ENCODE measurements around the gene CDX2. TPM values are rescaled to one million over a fixed set of nuclear protein-coding genes. Genes with fewer than 3 reads are reported as not detected.
"Not testable (repeated sequence)": the region's sequence is repeated elsewhere in the genome, so short reads cannot be mapped to it uniquely, and the experiment has no call there.

The CDX2 gene
- total RNA-seq, 1 experiment from 2014 or later: not detected

DNA sequence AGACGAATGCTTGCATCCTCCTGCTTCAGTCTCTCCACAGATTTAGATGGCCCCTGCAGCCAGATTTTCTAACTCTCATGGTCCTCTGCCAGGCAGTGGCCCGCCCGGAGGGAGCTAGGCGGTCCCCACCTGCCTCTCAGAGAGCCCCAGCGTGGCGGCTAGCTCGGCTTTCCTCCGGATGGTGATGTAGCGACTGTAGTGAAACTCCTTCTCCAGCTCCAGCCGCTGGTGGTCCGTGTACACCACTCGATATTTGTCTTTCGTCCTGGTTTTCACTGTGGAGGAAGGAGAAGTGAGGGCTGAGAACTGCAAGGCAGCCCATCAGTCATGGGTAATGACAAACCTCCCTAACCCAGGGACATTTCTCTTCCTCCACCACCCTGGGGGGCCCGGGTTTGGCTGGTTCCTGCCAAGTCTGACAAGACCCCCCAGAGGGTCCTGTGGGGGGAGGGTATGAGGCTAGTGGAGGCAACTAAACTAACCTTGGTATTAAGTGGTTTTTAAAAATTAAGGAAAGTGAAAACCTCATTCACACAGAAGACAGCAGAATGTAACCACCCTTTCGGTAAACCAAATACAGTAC lies 4.3 kb downstream of the CDX2 start:
- no peak for DNase-seq
- Histone ChIP-seq H3K9ac (ENCODE audit: low read length) (no peak overlapping the region), H3K36me3 (ENCODE audit: insufficient read depth, low read length) (no peaks in the 10 kb centered on the region), H3K4me3 (ENCODE audit: low read length) (no peak overlapping the region), H3K27me3 (ENCODE audit: low read length) (no peaks in the 10 kb centered on the region), H3K9me2 (replicated peaks; ENCODE audit: insufficient read depth, low read length) (no peaks in the 10 kb centered on the region), H4K20me1 (ENCODE audit: insufficient read depth, low read depth, low read length) (no peaks in the 10 kb centered on the region), H3K79me2 (ENCODE audit: low read length) (no peaks in the 10 kb centered on the region), H3K4me2 (ENCODE audit: low read depth, low read length, poor library complexity, severe bottlenecking) (no peak overlapping the region), H3K9me3 (ENCODE audit: low read length) (no peaks in the 10 kb centered on the region), H2AFZ (ENCODE audit: low read length) (no peak overlapping the region), H3K4me1 (ENCODE audit: low read length) (no peaks in the 10 kb centered on the region), H3K27ac (ENCODE audit: low read length) (no peak overlapping the region)

DNA sequence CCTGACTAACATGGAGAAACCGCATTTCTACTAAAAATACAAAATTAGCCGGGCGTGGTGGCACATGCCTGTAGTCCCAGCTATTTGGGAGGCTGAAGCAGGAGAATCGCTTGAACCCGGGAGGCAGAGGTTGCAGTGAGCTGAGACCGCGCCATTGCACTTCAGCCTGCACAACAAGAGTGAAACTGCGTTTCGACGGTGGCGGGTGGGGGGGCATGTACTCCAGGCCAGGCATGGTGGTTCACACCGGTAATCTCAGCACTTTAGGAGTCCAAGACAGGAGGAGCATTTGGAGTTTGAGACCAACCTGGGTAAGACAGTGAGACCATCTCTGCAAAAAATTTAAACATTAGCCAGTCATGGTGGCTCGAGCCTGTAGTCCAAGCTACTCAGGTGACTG lies 4.9 kb downstream of the CDX2 start:
- H2AFZ ChIP-seq (ENCODE audit: low read length); H3K4me2 ChIP-seq (ENCODE audit: low read depth, low read length, poor library complexity, severe bottlenecking); H3K36me3 ChIP-seq (ENCODE audit: insufficient read depth, low read length); H3K9me2 ChIP-seq (replicated peaks; ENCODE audit: insufficient read depth, low read length); H3K9me3 ChIP-seq (ENCODE audit: low read length); H3K4me1 ChIP-seq (ENCODE audit: low read length); H3K27ac ChIP-seq (ENCODE audit: low read length); H4K20me1 ChIP-seq (ENCODE audit: insufficient read depth, low read depth, low read length); H3K9ac ChIP-seq (ENCODE audit: low read length); H3K27me3 ChIP-seq (ENCODE audit: low read length); H3K79me2 ChIP-seq (ENCODE audit: low read length); H3K4me3 ChIP-seq (ENCODE audit: low read length); DNase-seq: not testable (repeated sequence)

DNA sequence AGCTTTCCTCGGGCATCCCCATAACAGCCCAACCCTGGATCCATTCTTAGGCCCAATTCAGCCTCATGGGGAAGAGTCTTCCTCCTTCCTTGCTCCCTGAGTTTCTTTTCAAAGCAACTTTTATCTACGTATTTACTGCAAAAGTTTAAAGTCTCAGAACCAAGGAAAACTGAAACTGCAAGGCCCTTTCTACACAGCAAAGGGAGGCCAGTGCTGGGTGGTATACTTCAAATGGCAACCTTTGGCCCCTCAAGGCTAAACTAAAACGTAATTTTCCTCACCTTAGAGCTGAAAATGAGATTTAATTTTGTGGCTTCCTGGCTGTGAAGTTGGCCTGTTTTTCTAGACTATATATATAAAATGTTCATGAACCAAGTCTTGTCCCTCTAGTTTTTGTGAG lies 5.6 kb downstream of the CDX2 start:
- H3K79me2 ChIP-seq (ENCODE audit: low read length): no peaks in the 10 kb centered on the region
- no peak overlapping the region for H3K4me2 ChIP-seq (ENCODE audit: low read depth, low read length, poor library complexity, severe bottlenecking)
- no peak overlapping the region for H2AFZ ChIP-seq (ENCODE audit: low read length)
- no peak for DNase-seq
- H3K9me2 ChIP-seq (replicated peaks; ENCODE audit: insufficient read depth, low read length): no peaks in the 10 kb centered on the region
- no peak overlapping the region for H3K4me3 ChIP-seq (ENCODE audit: low read length)
- H3K27me3 ChIP-seq (ENCODE audit: low read length): no peaks in the 10 kb centered on the region
- no peaks in the 10 kb centered on the region for H3K9me3 ChIP-seq (ENCODE audit: low read length)
- no peaks in the 10 kb centered on the region for H4K20me1 ChIP-seq (ENCODE audit: insufficient read depth, low read depth, low read length)
- H3K9ac ChIP-seq (ENCODE audit: low read length): no peak overlapping the region
- no peaks in the 10 kb centered on the region for H3K36me3 ChIP-seq (ENCODE audit: insufficient read depth, low read length)
- no peak overlapping the region for H3K27ac ChIP-seq (ENCODE audit: low read length)
- H3K4me1 ChIP-seq (ENCODE audit: low read length): no peaks in the 10 kb centered on the region

DNA sequence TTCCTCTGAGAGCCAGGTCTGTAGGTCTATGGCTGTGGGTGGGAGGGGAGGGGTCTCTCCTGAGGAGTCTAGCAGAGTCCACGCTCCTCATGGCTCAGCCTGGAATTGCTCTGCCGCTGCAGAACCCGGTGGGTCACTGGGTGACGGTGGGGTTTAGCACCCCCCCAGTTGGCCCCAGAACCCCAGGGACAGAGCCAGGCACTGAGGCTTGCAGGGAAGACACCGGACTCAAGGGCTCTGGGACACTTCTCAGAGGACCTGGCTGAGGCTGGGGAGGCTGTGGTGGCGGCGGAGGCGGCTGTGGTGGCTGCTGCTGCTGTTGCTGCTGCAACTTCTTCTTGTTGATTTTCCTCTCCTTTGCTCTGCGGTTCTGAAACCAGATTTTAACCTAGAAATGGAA lies 6.1 kb downstream of the CDX2 start:
- Histone ChIP-seq H3K27me3 (ENCODE audit: low read length) (no peaks in the 10 kb centered on the region), H4K20me1 (ENCODE audit: insufficient read depth, low read depth, low read length) (no peaks in the 10 kb centered on the region), H2AFZ (ENCODE audit: low read length) (no peak overlapping the region), H3K9ac (ENCODE audit: low read length) (no peak overlapping the region), H3K36me3 (ENCODE audit: insufficient read depth, low read length) (no peaks in the 10 kb centered on the region), H3K4me2 (ENCODE audit: low read depth, low read length, poor library complexity, severe bottlenecking) (no peak overlapping the region), H3K4me1 (ENCODE audit: low read length) (no peaks in the 10 kb centered on the region), H3K9me3 (ENCODE audit: low read length) (no peaks in the 10 kb centered on the region), H3K4me3 (ENCODE audit: low read length) (no peak overlapping the region), H3K27ac (ENCODE audit: low read length) (no peak overlapping the region), H3K9me2 (replicated peaks; ENCODE audit: insufficient read depth, low read length) (no peaks in the 10 kb centered on the region), H3K79me2 (ENCODE audit: low read length) (no peaks in the 10 kb centered on the region)
- DNase-seq: no peak

DNA sequence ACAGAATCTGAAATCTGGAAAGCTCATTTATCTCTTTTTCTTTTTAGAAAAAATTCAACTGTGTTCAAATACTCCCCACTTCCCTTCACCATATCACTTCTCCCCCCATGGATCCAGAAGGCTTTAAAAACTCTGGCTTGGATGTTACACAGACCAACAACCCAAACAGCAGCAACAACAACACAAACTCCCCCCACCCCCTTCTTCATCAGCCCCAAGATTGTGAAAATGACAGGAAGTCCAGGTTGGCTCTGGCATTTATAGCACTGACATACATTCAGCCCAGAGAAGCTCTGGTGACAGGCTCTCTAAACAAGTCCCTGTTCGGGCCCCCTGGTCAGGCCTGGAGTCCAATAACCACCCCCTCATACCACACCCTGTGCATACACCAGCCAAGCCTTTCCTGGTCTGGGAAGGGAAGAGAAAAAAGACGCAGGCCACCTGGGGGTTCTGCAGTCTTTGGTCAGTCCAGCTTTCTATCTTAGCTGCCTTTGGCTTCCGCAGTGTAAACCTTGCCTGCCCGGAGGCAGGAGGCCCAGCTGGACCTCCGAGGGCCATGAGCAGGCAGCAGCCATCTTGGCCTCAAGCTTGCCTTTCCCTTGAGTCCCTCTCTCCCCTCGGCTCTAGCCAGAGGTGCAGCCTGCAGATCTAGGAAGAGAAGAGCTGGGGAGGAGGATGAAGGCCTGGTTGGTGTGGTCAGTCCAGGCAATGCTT lies 6.8 kb downstream of the CDX2 start:
- H3K9me3 ChIP-seq (ENCODE audit: low read length): no peaks in the 10 kb centered on the region
- no peaks in the 10 kb centered on the region for H3K27me3 ChIP-seq (ENCODE audit: low read length)
- no peaks in the 10 kb centered on the region for H3K79me2 ChIP-seq (ENCODE audit: low read length)
- no peaks in the 10 kb centered on the region for H3K4me1 ChIP-seq (ENCODE audit: low read length)
- no peaks in the 10 kb centered on the region for H3K36me3 ChIP-seq (ENCODE audit: insufficient read depth, low read length)
- no peak overlapping the region for H3K4me2 ChIP-seq (ENCODE audit: low read depth, low read length, poor library complexity, severe bottlenecking)
- H3K9me2 ChIP-seq (replicated peaks; ENCODE audit: insufficient read depth, low read length): no peaks in the 10 kb centered on the region
- no peak for DNase-seq
- H2AFZ ChIP-seq (ENCODE audit: low read length): no peak overlapping the region
- H4K20me1 ChIP-seq (ENCODE audit: insufficient read depth, low read depth, low read length): no peaks in the 10 kb centered on the region
- H3K4me3 ChIP-seq (ENCODE audit: low read length): no peak overlapping the region
- no peak overlapping the region for H3K9ac ChIP-seq (ENCODE audit: low read length)
- H3K27ac ChIP-seq (ENCODE audit: low read length): no peak overlapping the region

DNA sequence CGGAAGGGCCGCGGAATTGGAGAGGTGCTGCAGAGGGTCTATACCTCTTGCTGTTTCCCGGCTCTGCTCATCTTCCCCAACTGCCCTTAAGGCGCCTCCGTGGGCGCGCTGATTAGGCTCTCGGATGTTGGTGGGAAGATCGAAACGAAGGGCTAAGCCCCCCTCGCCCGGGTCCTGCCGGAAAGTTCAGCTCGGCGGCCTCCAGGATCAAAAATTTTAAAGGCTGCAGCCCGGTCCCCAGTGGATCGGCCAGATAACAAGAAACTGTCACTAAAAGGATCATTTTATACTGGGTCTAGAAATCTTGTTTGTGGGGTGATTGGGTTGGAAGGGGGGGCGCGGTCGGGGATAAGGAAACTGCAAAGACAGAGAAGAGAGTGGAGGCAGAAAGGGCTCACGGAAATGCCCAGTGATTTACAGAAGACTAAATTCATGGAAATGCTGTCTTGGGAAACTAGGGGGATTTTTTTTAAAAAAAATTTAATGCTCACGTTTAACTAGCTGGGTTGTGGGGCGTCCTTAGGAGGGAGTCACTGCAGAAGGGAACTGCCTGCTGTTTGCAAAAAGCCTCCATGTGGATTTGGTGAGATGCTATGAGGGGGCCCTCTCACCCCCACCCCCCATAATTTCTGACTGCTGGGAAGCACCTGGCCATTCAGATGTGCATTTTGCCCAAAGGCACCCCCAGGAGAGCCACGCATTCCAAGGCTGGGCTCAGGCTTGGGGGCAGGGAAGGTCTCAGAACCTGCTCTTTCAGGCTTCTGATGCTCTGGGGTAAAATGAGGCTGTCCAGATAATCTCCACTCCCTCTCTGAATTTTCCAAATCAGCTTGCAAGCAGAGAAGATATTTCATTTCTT lies 7.7 kb downstream of the CDX2 start:
- no peaks in the 10 kb centered on the region for H3K36me3 ChIP-seq (ENCODE audit: insufficient read depth, low read length)
- no peak overlapping the region for H3K27ac ChIP-seq (ENCODE audit: low read length)
- no peak overlapping the region for H3K4me3 ChIP-seq (ENCODE audit: low read length)
- DNase-seq: no peak
- no peak overlapping the region for H3K9ac ChIP-seq (ENCODE audit: low read length)
- no peaks in the 10 kb centered on the region for H3K9me3 ChIP-seq (ENCODE audit: low read length)
- no peak overlapping the region for H2AFZ ChIP-seq (ENCODE audit: low read length)
- H4K20me1 ChIP-seq (ENCODE audit: insufficient read depth, low read depth, low read length): no peaks in the 10 kb centered on the region
- H3K27me3 ChIP-seq (ENCODE audit: low read length): no peaks in the 10 kb centered on the region
- no peaks in the 10 kb centered on the region for H3K79me2 ChIP-seq (ENCODE audit: low read length)
- H3K4me1 ChIP-seq (ENCODE audit: low read length): no peaks in the 10 kb centered on the region
- no peaks in the 10 kb centered on the region for H3K9me2 ChIP-seq (replicated peaks; ENCODE audit: insufficient read depth, low read length)
- H3K4me2 ChIP-seq (ENCODE audit: low read depth, low read length, poor library complexity, severe bottlenecking): no peak overlapping the region

DNA sequence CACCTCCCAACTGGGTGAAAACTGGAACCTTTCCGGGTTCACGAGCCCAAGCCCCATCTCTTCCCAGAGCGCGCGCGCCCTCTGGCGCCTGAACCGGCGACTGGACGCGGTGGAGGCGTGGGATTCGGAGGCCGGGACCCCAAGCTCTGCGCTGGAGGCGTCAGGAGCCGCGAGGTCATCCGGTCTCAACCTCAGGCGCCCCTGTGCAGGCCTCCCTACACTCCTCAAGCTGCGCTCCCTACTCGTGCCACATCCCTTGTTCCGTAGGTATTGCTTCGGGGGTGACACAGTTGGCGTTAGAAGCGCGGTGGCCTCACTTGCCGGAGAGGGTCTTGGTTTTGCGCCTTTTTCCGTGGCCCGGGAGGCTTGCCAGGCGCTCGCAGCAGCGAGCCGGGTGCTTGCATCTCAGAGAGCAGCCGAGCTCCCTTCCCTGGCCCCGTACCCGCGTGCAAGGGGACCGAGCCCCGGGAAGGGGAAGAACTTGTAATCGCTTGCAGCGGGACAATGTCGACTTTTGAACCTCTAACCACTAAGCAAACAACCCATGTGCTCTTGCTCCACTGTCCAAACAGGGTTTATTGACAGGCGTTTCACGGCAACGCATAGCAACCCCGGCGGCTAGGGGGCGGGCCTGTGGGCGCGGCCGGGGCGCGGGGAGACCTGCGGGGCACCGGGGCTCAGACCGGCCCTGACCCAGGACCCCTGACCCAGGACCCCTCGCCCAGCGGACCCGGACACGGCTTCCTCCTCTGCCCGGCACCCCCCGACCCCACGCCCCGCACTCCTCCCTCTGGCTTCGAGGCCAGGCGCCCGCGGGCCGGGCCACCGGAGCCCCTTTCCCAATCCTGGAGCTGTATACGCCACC lies 8.5 kb downstream of the CDX2 start:
- H3K9ac ChIP-seq (ENCODE audit: low read length): no peak overlapping the region
- no peaks in the 10 kb centered on the region for H3K79me2 ChIP-seq (ENCODE audit: low read length)
- no peak overlapping the region for H3K4me2 ChIP-seq (ENCODE audit: low read depth, low read length, poor library complexity, severe bottlenecking)
- no peaks in the 10 kb centered on the region for H3K9me2 ChIP-seq (replicated peaks; ENCODE audit: insufficient read depth, low read length)
- no peak overlapping the region for H2AFZ ChIP-seq (ENCODE audit: low read length)
- no peak overlapping the region for H3K27ac ChIP-seq (ENCODE audit: low read length)
- no peaks in the 10 kb centered on the region for H3K4me1 ChIP-seq (ENCODE audit: low read length)
- H4K20me1 ChIP-seq (ENCODE audit: insufficient read depth, low read depth, low read length): no peaks in the 10 kb centered on the region
- H3K27me3 ChIP-seq (ENCODE audit: low read length): no peaks in the 10 kb centered on the region
- DNase-seq: no peak
- H3K9me3 ChIP-seq (ENCODE audit: low read length): no peaks in the 10 kb centered on the region
- no peak overlapping the region for H3K4me3 ChIP-seq (ENCODE audit: low read length)
- H3K36me3 ChIP-seq (ENCODE audit: insufficient read depth, low read length): no peaks in the 10 kb centered on the region

DNA sequence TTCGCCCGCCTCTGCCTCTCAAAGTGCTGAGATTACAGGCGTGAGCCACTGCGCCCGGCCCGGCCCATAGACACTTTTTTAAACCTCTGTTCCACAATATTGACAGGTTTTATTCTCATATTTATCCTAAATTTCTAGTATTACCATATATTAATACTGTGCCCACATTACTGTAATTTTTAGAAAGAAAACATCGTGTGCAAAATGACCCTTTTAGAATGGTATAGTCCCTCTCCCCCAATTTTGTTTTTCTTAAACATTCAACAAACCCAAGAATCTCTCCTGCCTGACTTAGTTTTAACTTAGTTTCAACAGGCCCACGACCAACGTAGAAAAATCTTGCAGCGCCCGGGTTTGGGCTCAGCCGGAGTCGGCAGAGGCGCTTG lies 9.1 kb downstream of the CDX2 start:
- Histone ChIP-seq H3K4me2 (ENCODE audit: low read depth, low read length, poor library complexity, severe bottlenecking) (no peak overlapping the region), H2AFZ (ENCODE audit: low read length) (no peak overlapping the region), H3K27me3 (ENCODE audit: low read length) (no peaks in the 10 kb centered on the region), H3K36me3 (ENCODE audit: insufficient read depth, low read length) (no peaks in the 10 kb centered on the region), H3K9me3 (ENCODE audit: low read length) (no peaks in the 10 kb centered on the region), H3K9ac (ENCODE audit: low read length) (no peak overlapping the region), H4K20me1 (ENCODE audit: insufficient read depth, low read depth, low read length) (no peaks in the 10 kb centered on the region), H3K4me3 (ENCODE audit: low read length) (no peak overlapping the region), H3K9me2 (replicated peaks; ENCODE audit: insufficient read depth, low read length) (no peaks in the 10 kb centered on the region), H3K79me2 (ENCODE audit: low read length) (no peaks in the 10 kb centered on the region), H3K27ac (ENCODE audit: low read length) (no peak overlapping the region), H3K4me1 (ENCODE audit: low read length) (no peaks in the 10 kb centered on the region)
- DNase-seq: no peak
